Measurements from ENCODE around the gene TRAF4.

TRAF4 gene, protein sequence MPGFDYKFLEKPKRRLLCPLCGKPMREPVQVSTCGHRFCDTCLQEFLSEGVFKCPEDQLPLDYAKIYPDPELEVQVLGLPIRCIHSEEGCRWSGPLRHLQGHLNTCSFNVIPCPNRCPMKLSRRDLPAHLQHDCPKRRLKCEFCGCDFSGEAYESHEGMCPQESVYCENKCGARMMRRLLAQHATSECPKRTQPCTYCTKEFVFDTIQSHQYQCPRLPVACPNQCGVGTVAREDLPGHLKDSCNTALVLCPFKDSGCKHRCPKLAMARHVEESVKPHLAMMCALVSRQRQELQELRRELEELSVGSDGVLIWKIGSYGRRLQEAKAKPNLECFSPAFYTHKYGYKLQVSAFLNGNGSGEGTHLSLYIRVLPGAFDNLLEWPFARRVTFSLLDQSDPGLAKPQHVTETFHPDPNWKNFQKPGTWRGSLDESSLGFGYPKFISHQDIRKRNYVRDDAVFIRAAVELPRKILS

DNA sequence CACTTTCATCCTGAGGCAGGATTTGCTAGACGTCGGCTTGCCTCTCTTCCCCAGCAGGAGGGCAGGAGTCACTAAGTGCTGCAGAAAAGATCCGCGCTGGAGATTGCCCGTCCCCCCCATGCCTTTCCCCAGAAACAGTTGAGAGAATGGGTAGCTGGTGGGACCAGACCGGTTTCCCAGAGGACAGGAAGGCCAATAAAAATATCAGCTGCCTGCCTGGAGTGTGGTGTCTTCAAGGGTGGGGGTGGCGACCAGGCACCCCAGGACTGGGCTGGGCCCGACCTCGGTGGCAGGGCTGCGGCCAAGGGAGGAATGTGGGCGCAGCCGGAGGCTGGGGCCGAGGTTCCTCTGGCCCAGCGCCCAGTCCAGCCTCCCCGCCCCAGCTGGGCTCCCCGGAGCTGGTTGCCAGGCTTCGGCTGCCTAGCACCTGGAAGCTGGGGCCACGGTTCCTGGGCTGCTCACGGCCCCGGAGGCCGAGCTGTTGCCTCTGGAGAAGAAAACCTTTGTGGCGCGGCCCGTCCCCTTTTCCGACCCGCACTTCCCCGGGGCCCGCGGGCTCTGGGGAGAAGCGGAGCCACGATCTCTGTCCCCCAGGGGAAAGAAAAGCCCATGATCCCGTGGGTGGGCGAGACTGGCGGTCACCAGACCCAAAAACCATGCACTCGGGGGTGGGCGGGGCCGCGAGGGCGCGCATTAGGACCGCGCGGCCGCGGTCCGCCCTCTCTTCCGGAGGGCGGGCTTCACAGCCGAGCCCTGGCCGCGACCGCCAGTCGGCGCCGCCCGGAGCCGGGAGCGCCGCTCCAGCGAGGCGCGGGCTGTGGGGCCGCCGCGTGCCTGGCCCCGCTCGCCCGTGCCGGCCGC is at the start of gene TRAF4:
Gene TRAF4 (plus strand): TSS at position 769 of the 861 bp plus-strand sequence. CDS start 102 bp downstream, outside the sequence.
- POLR2A ChIA-PET, result interaction anchor here (1.0 to 7.2 kb wide), 4 partner anchors 8 to 22 kb away, joined by 5 to 64 read pairs (median 6); partner anchors contain the start of genes NEK8 and TLCD1
- DNase-seq (ENCODE audit: extremely low spot score), result peak; percentile 89
- CTCF ChIA-PET, result interaction anchor here (0.8 to 16.2 kb wide), 5 partner anchors 9 to 19 kb away, joined by 3 to 472 read pairs (median 4); partner anchors contain the start of genes NEK8 and TLCD1
- TF ChIP-seq, protein P1, sequence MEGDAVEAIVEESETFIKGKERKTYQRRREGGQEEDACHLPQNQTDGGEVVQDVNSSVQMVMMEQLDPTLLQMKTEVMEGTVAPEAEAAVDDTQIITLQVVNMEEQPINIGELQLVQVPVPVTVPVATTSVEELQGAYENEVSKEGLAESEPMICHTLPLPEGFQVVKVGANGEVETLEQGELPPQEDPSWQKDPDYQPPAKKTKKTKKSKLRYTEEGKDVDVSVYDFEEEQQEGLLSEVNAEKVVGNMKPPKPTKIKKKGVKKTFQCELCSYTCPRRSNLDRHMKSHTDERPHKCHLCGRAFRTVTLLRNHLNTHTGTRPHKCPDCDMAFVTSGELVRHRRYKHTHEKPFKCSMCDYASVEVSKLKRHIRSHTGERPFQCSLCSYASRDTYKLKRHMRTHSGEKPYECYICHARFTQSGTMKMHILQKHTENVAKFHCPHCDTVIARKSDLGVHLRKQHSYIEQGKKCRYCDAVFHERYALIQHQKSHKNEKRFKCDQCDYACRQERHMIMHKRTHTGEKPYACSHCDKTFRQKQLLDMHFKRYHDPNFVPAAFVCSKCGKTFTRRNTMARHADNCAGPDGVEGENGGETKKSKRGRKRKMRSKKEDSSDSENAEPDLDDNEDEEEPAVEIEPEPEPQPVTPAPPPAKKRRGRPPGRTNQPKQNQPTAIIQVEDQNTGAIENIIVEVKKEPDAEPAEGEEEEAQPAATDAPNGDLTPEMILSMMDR (IDR thresholded peaks at IDR 0.05; ENCODE audit: control extremely low read depth, extremely low read depth, low read depth, missing control alignments), result no peak

DNA sequence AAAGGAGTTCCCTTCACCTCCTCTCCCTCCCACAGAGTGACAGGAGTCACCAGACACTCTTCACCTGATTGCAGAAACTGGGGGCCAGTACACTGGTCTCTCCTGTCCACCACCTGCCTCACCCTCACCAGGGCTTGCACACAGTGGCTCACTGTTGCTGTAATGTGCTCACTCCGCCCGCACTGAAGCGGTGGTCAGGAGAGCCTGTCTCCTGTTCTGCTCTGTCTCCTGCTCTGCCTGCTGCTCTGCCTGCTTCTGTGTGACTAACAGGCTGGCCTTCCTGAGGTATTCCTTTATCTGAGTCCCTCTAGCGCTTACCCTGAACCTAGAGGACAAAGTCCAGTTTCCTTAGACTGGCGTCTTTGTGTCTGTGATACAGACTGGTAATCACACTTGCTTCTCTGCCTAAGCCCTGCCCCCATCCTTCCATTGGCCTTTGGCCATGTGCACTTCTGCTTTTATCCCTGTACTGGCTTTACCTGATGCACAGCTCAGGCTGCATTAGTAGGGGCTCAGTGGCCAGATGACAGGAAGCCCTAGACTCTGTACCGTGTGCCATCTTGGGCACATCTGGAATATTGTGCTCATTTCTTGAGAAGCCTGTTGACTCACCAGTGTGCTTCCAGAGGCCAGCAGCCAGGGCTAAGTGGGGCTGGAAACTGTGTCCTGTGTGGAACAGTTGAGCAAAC is 45.4 kb upstream of the TRAF4 start:
- ChIA-PET POLR2A (no interaction called here), CTCF (no interaction called here)
- TF ChIP-seq, protein P1 (IDR thresholded peaks at IDR 0.05; ENCODE audit: control extremely low read depth, extremely low read depth, low read depth, missing control alignments), result no peak
- DNase-seq (ENCODE audit: extremely low spot score), result no peak

- ChIA-PET CTCF (interaction anchor here (0.9 to 2.5 kb wide), 3 partner anchors 11 to 56 kb away, joined by 3 to 9 read pairs (median 4); partner anchors contain the start of gene PROCA1), POLR2A (no interaction called here)
- TF ChIP-seq, protein P1 (IDR thresholded peaks at IDR 0.05; ENCODE audit: control extremely low read depth, extremely low read depth, low read depth, missing control alignments), result no peak
- DNase-seq (ENCODE audit: extremely low spot score), result no peak
Measured at GRCh38 chr17:28700278-28700677, 43.5 kb upstream of the TRAF4 start.

DNA sequence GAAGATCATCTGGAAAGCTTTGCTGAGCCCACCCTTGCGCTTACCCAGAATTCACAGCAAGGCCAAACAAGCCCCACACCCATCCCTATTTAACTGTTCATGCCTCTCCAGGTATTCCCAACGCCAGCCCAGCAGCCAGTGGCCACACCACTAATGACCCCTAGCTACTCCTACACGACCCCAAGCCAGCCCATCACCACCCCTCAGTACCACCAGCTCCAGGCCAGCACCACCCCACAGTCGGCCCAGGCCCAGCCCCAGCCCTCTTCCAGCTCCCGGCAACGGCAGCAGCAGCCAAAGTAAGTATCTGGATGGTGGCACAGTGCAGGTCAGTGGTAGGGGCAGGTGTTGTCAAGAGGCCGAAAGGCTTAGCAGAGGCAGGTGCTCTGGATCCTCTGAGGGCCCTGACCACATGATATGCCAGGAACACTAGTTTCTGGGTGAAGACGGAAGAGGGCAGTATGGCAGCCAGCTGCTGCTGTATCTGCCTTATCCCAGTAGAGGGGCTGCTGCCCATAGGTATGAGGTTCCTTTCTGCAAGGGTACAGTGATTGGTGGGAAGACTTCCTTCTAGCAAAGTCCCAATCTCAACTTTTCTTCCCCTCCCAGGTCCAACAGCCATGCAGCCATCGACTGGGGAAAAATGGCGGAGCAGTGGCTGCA is 42.9 kb upstream of the TRAF4 start:
- no peak for DNase-seq (ENCODE audit: extremely low spot score)
- POLR2A ChIA-PET, result no interaction called here
- CTCF ChIA-PET, result interaction anchor here (0.9 to 2.5 kb wide), 4 partner anchors 11 to 57 kb away, joined by 3 to 9 read pairs (median 4); partner anchors contain the start of genes PROCA1 and SDF2
- TF ChIP-seq, protein P1 (IDR thresholded peaks at IDR 0.05; ENCODE audit: control extremely low read depth, extremely low read depth, low read depth, missing control alignments), result no peak

GRCh38 chr17:28702026-28702751 is 41.6 kb upstream of the TRAF4 start:
- CTCF ChIA-PET, result interaction anchor here (0.8 to 2.5 kb wide), 8 partner anchors 9 to 89 kb away, joined by 3 to 9 read pairs (median 4); partner anchors contain the start of genes PROCA1, RPL23A and SDF2
- DNase-seq (ENCODE audit: extremely low spot score), result no peak
- TF ChIP-seq, protein P1 (IDR thresholded peaks at IDR 0.05; ENCODE audit: control extremely low read depth, extremely low read depth, low read depth, missing control alignments), result no peak
- POLR2A ChIA-PET, result interaction anchor here (0.5 to 1.0 kb wide), 3 partner anchors 17 to 40 kb away, joined by 3 read pairs; partner anchors contain the start of genes SDF2 and SUPT6H

All from GM10248 (cell line).